SU-DHL-6 (cell line): ENCODE results near the gene NSDHL.

ENCODE experiments used
- H2AFZ ChIP-seq: fragments of 200-600 bp; sonication (generic); 2 replicates; pipeline ENCODE4 v1.6.1; 2014; ENCODE audit warnings: low read depth, mild to moderate bottlenecking, moderate library complexity, mixed read lengths, antibody characterized with exemption, low read length; ENCODE audit not compliant: severe bottlenecking
- H3F3A ChIP-seq: fragments of 200-600 bp; shearing (Covaris generic); 2 replicates; pipeline ENCODE4 v1.6.0; 2016; ENCODE audit warnings: antibody characterized with exemption, mild to moderate bottlenecking; ENCODE audit not compliant: insufficient read depth
- H3K27ac ChIP-seq: fragments of 200-600 bp; sonication (generic); 2 replicates; pipeline ENCODE4 v1.5.1; 2016; ENCODE audit warnings: low read depth, mild to moderate bottlenecking, low read length, moderate library complexity, mixed read lengths
- H3K27me3 ChIP-seq: fragments of 200-600 bp; sonication (generic), shearing (Covaris generic); 2 replicates; pipeline ENCODE4 v1.6.0; 2014; ENCODE audit warnings: mild to moderate bottlenecking, low read length
- H3K36me3 ChIP-seq: fragments of 200-600 bp; sonication (generic); 2 replicates; pipeline ENCODE4 v1.6.1; 2014; ENCODE audit warnings: mild to moderate bottlenecking, low read length, mixed read lengths
- H3K4me2 ChIP-seq: fragments of 300-600, 200-600 bp; shearing (Covaris generic), sonication (generic); 2 replicates; pipeline ENCODE4 v1.6.0; 2014; ENCODE audit warnings: low read length, low read depth, mild to moderate bottlenecking; ENCODE audit not compliant: poor library complexity, severe bottlenecking
- H3K4me3 ChIP-seq: fragments of 200-600 bp; sonication (generic); 2 replicates; pipeline ENCODE4 v1.5.1; 2014; ENCODE audit warnings: antibody characterized with exemption, low read length, mild to moderate bottlenecking, mixed read lengths; ENCODE audit not compliant: insufficient read depth, poor library complexity, severe bottlenecking
- H3K79me2 ChIP-seq: fragments of 200-600 bp; sonication (generic); 2 replicates; pipeline ENCODE4 v1.6.1; 2014; ENCODE audit warnings: mild to moderate bottlenecking, low read length, moderate library complexity; ENCODE audit not compliant: insufficient read depth
- H3K9ac ChIP-seq: fragments of 200-600 bp; sonication (generic); 2 replicates; pipeline ENCODE4 v1.7.0; 2014; ENCODE audit warnings: mild to moderate bottlenecking, low read length
- H3K9me2 ChIP-seq: fragments of 200-600 bp; sonication (generic); replicated peaks from 2 replicates; pipeline ENCODE4 v1.6.1; 2014; ENCODE audit warnings: low read length; ENCODE audit not compliant: insufficient read depth
- H3K9me3 ChIP-seq: fragments of 200-600 bp; sonication (generic); 2 replicates; pipeline ENCODE4 v1.6.1; 2014; ENCODE audit warnings: low read length, mixed read lengths; ENCODE audit not compliant: insufficient read depth
- H4K20me1 ChIP-seq: fragments of 200-600 bp; sonication (generic); 2 replicates; pipeline ENCODE4 v1.6.1; 2014; ENCODE audit warnings: low read depth, mild to moderate bottlenecking, antibody characterized with exemption, low read length, moderate library complexity, mixed read lengths
- CTCF ChIP-seq: fragments of 200-600 bp; sonication (generic); IDR thresholded peaks from one replicate; pipeline ENCODE4 v1.5.1; 2017; ENCODE audit warnings: antibody characterized with exemption, mild to moderate bottlenecking, low read length, moderate library complexity; ENCODE audit not compliant: insufficient read depth, poor library complexity, severe bottlenecking
- EZH2phosphoT487 ChIP-seq: fragments of 200-600 bp; sonication (generic), shearing (Covaris generic); conservative IDR thresholded peaks from 2 replicates; pipeline ENCODE4 v1.6.1; 2018; ENCODE audit warnings: mild to moderate bottlenecking, antibody characterized with exemption, low read length, moderate library complexity, mixed read lengths

NSDHL gene

DNA sequence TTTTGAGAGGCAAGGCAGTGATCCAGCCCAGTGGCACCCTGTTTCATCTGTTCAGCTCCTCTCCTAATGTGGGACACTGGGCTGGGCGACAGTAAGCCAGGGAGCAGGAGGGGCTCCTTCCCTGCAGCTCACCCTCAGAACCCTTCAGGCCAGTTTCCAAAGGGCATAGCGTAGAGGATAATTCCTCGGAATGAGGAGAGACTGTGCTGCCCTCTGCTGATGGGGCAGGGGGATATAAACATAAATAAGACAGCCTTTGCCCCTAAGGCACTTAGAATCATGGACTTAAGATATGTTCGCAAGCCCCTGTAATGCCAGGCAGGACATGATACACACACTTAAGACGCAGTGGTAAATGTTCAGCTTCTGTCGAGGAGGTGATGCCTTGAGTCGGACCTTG, 39.1 kb downstream of the NSDHL start:
- TF ChIP-seq EZH2phosphoT487, result no peak
- no peak for TF ChIP-seq CTCF
- no peaks in the 10 kb centered on the region for H3K79me2 ChIP-seq
- no peaks in the 10 kb centered on the region for H3K9me3 ChIP-seq
- H3K9me2 ChIP-seq, result no peaks in the 10 kb centered on the region
- no peaks in the 10 kb centered on the region for H3K27me3 ChIP-seq
- no peak overlapping the region for H2AFZ ChIP-seq
- no peak overlapping the region for H3K9ac ChIP-seq
- no peaks in the 10 kb centered on the region for H3K36me3 ChIP-seq
- no peak overlapping the region for H3K4me2 ChIP-seq
- no peak overlapping the region for H3K27ac ChIP-seq
- no peak overlapping the region for H3K4me3 ChIP-seq
- H4K20me1 ChIP-seq, result no peaks in the 10 kb centered on the region
- H3F3A ChIP-seq, result no peaks in the 10 kb centered on the region

DNA sequence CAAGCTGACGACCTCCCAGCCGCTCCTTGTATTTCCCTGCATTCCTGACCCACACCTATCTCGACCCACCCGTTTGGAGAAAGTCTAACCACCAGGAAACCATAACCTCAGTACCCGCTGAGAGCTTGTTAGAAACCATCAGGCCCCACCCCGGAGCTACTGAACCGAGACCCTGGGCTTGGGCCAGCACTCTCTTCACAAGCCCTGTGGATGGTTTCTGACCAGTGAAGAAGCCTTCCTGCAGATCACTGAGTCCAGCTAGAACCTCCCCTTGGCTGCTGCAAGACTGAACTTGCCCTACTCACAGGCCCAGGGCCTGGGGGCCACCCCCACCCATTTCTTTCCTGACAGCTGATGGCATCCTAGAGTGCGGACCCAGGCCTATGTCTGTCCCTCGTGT, 40.4 kb downstream of the NSDHL start:
- no peaks in the 10 kb centered on the region for H3K9me3 ChIP-seq
- H4K20me1 ChIP-seq, result no peaks in the 10 kb centered on the region
- H3K27me3 ChIP-seq, result no peaks in the 10 kb centered on the region
- no peaks in the 10 kb centered on the region for H3F3A ChIP-seq
- H3K9me2 ChIP-seq, result no peaks in the 10 kb centered on the region
- H3K9ac ChIP-seq, result no peak overlapping the region
- TF ChIP-seq CTCF, result no peak
- TF ChIP-seq EZH2phosphoT487, result no peak
- no peaks in the 10 kb centered on the region for H3K79me2 ChIP-seq
- H3K27ac ChIP-seq, result no peak overlapping the region
- H3K4me2 ChIP-seq, result no peak overlapping the region
- H3K4me3 ChIP-seq, result no peak overlapping the region
- H2AFZ ChIP-seq, result no peak overlapping the region
- H3K36me3 ChIP-seq, result no peaks in the 10 kb centered on the region

DNA sequence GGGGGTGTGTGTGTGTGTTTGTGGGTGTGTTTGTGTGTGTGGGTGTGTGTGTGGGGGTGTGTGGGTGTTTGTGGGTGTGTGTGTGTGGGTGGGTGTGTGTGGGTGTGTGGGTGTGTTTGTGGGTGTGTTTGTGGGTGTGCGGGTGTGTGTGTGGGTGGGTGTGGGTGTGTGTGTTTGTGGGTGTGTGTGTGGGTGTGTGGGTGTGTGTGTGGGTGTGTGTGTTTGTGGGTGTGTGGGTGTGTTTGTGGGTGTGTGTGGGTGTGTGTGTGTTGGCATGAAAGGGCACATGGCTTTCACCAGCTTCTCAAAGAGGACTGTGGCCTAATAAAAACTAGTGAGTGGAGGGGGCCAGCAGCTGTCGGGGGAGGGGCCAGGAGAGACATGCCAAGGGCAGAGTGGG, 41.7 kb downstream of the NSDHL start:
- TF ChIP-seq CTCF (no peak), EZH2phosphoT487 (no peak)
- Histone ChIP-seq H3K4me2 (no peak overlapping the region), H3K79me2 (no peaks in the 10 kb centered on the region), H3K9me3 (no peaks in the 10 kb centered on the region), H3K9me2 (no peaks in the 10 kb centered on the region), H2AFZ (no peak overlapping the region), H3K27ac (no peak overlapping the region), H3K9ac (no peak overlapping the region), H3F3A (no peaks in the 10 kb centered on the region), H4K20me1 (no peaks in the 10 kb centered on the region), H3K36me3 (no peaks in the 10 kb centered on the region), H3K27me3 (no peaks in the 10 kb centered on the region), H3K4me3 (no peak overlapping the region)

DNA sequence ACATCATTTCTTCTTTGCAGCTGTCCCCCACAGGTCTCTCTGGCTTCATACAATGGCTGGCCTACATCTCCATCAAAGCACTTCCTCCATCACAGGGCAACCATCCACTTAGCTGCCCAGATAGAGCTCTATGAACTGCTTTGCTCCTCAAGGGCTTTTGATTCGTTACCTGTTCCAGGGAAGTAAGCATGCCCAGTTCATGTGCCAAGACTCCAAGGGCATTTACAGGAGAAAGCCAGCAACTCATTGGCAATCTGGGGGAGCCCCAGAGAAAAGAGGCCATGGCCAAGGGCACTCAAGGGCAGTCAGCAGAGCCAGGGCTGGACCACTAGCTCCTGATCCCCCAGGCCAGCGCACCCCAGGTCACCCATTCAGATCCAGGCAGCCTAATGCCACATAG, 42.5 kb downstream of the NSDHL start:
- H3K4me3 ChIP-seq, result no peak overlapping the region
- no peak overlapping the region for H3K27ac ChIP-seq
- TF ChIP-seq EZH2phosphoT487, result no peak
- no peak for TF ChIP-seq CTCF
- no peaks in the 10 kb centered on the region for H3K9me2 ChIP-seq
- no peak overlapping the region for H3K4me2 ChIP-seq
- H3K27me3 ChIP-seq, result no peaks in the 10 kb centered on the region
- H3K9me3 ChIP-seq, result no peaks in the 10 kb centered on the region
- H4K20me1 ChIP-seq, result no peaks in the 10 kb centered on the region
- no peaks in the 10 kb centered on the region for H3K79me2 ChIP-seq
- no peaks in the 10 kb centered on the region for H3F3A ChIP-seq
- no peak overlapping the region for H3K9ac ChIP-seq
- no peaks in the 10 kb centered on the region for H3K36me3 ChIP-seq
- H2AFZ ChIP-seq, result no peak overlapping the region
